H1 (cell line): Measurements from ENCODE around the gene SORBS1. TPM values are rescaled to one million over a fixed set of nuclear protein-coding genes. Genes with fewer than 3 reads are reported as not detected.

Source experiments
- CTCF ChIA-PET: fragments of 300-600 bp; sonication (Branson Sonifier 250); formaldehyde crosslinking; loops from one replicate; lab custom pipeline; 2021; ENCODE audit not compliant: partially characterized antibody; lab: Charles Lee
- POLR2A ChIA-PET: fragments of 300-600 bp; sonication (Branson Sonifier 250); formaldehyde crosslinking; loops from one replicate; lab custom pipeline; 2021; ENCODE audit warnings: inconsistent platforms; ENCODE audit not compliant: partially characterized antibody; lab: Charles Lee
- DNase-seq, 2 experiments: peaks; one replicate each; pipeline versions ENCODE4 v3.0.0 to v3.0.0-alpha.2; 2010 to 2022; ENCODE audit warnings: low spot score in 2 of 2, low read depth in 1 of 2, mixed read lengths in 1 of 2
- FAIRE-seq: peaks from 2 replicates; lab custom pipeline; 2011; peaks lifted over from hg19 to GRCh38; lab: Jason Lieb, UNC
- H2AFZ ChIP-seq: 2 replicates; pipeline ENCODE4 v1.8.1; 2012; ENCODE audit warnings: low read length, inconsistent platforms
- H2AK5ac ChIP-seq: 2 replicates; pipeline ENCODE4 v1.6.1; 2013; ENCODE audit warnings: low read depth, low read length
- H2BK120ac ChIP-seq: replicated peaks from 2 replicates; pipeline ENCODE3; 2013; ENCODE audit warnings: low read depth, low read length, inconsistent platforms
- H2BK12ac ChIP-seq: 2 replicates; pipeline ENCODE4 v1.6.1; 2013; ENCODE audit warnings: low read depth, low read length
- H2BK15ac ChIP-seq: 2 replicates; pipeline ENCODE4 v1.6.1; 2013; ENCODE audit warnings: low read length
- H2BK20ac ChIP-seq: 2 replicates; pipeline ENCODE4 v1.6.1; 2013; ENCODE audit warnings: low read length
- H2BK5ac ChIP-seq: 2 replicates; pipeline ENCODE4 v1.6.1; 2013; ENCODE audit warnings: low read depth, low read length
- H3K14ac ChIP-seq: 2 replicates; pipeline ENCODE4 v1.6.1; 2013; ENCODE audit warnings: inconsistent platforms; ENCODE audit not compliant: insufficient read length
- H3K18ac ChIP-seq: 2 replicates; pipeline ENCODE4 v1.6.1; 2013; ENCODE audit warnings: low read length; ENCODE audit errors: extremely low read depth
- H3K23ac ChIP-seq: 2 replicates; pipeline ENCODE4 v1.6.1; 2013; ENCODE audit warnings: inconsistent platforms; ENCODE audit not compliant: insufficient read length
- H3K23me2 ChIP-seq: 2 replicates; pipeline ENCODE4 v1.6.1; 2013; ENCODE audit warnings: low read depth, low read length
- H3K27ac ChIP-seq: 2 replicates; pipeline ENCODE4 v1.6.1; 2011; ENCODE audit warnings: low read depth, low read length, inconsistent platforms
- H3K27me3 ChIP-seq, 4 experiments: replicated peaks in 1 of 4; 1 replicate in 1 of 4; 2 replicates in 3 of 4; pipeline versions ENCODE4 v1.6.1 to v1.8.1; 2011 to 2013; ENCODE audit warnings: low read length in 3 of 4, mild to moderate bottlenecking in 3 of 4, inconsistent platforms in 2 of 4, mixed read lengths in 2 of 4, moderate library complexity in 1 of 4; ENCODE audit not compliant: control insufficient read depth in 3 of 4, insufficient read depth in 3 of 4; ENCODE audit errors: extremely low read depth in 1 of 4
- H3K36me3 ChIP-seq, 4 experiments: 2 replicates each; pipeline versions ENCODE4 v1.6.1 to v1.8.1; 2011 to 2013; ENCODE audit warnings: mild to moderate bottlenecking in 4 of 4, low read length in 3 of 4, moderate library complexity in 2 of 4, control low read depth in 1 of 4, inconsistent platforms in 1 of 4; ENCODE audit not compliant: insufficient read depth in 4 of 4, control insufficient read depth in 2 of 4
- H3K4ac ChIP-seq: replicated peaks from 2 replicates; pipeline ENCODE3; 2013; ENCODE audit warnings: low read length, low read depth, mixed read lengths, inconsistent platforms; ENCODE audit not compliant: insufficient read length
- H3K4me1 ChIP-seq, 4 experiments: replicated peaks in 1 of 4; 1 replicate in 1 of 4; 2 replicates in 3 of 4; pipeline versions ENCODE4 v1.6.1 to v1.8.1; 2011 to 2013; ENCODE audit warnings: low read length in 3 of 4, inconsistent platforms in 2 of 4, mixed read lengths in 1 of 4; ENCODE audit not compliant: insufficient read depth in 4 of 4, control insufficient read depth in 3 of 4
- H3K4me2 ChIP-seq, 2 experiments: 2 replicates each; pipeline versions ENCODE4 v1.6.1 to v1.8.1; 2011 to 2013; ENCODE audit warnings: low read depth in 2 of 2, low read length in 2 of 2, control low read depth in 1 of 2, inconsistent platforms in 1 of 2, mild to moderate bottlenecking in 1 of 2; ENCODE audit not compliant: insufficient read depth in 1 of 2
- H3K4me3 ChIP-seq, 4 experiments: fragments of 200-600, 300-600 bp in 1 of 4; sonication (generic), shearing (Covaris generic), sonication (Bioruptor Twin) in 1 of 4; 2 replicates each; pipeline versions ENCODE4 v1.5.1 to v1.8.1; 2011 to 2016; ENCODE audit warnings: low read length in 4 of 4, low read depth in 3 of 4, control low read depth in 2 of 4, inconsistent platforms in 2 of 4, mild to moderate bottlenecking in 2 of 4, mixed read lengths in 1 of 4, moderate library complexity in 1 of 4; ENCODE audit not compliant: insufficient read depth in 2 of 4; ENCODE audit errors: extremely low read depth in 1 of 4
- H3K56ac ChIP-seq: replicated peaks from 2 replicates; pipeline ENCODE3; 2013; ENCODE audit warnings: low read depth, mild to moderate bottlenecking, mixed read lengths, low read length, inconsistent platforms; ENCODE audit not compliant: insufficient read length
- H3K79me1 ChIP-seq: 2 replicates; pipeline ENCODE4 v1.6.1; 2013; ENCODE audit warnings: low read depth, low read length, control low read depth
- H3K79me2 ChIP-seq, 2 experiments: 2 replicates each; pipeline versions ENCODE4 v1.6.1 to v1.8.1; 2012 to 2013; ENCODE audit warnings: low read length in 2 of 2, mild to moderate bottlenecking in 2 of 2, inconsistent platforms in 1 of 2; ENCODE audit not compliant: insufficient read depth in 2 of 2, control insufficient read depth in 1 of 2
- H3K9ac ChIP-seq, 4 experiments: replicated peaks in 1 of 4; 1 replicate in 1 of 4; 2 replicates in 3 of 4; pipeline versions ENCODE4 v1.6.1 to v1.8.1; 2011 to 2013; ENCODE audit warnings: low read depth in 3 of 4, low read length in 3 of 4, control low read depth in 2 of 4, mild to moderate bottlenecking in 2 of 4, moderate library complexity in 2 of 4, inconsistent platforms in 1 of 4; ENCODE audit errors: extremely low read depth in 1 of 4
- H3K9me3 ChIP-seq, 2 experiments: 2 replicates each; pipeline versions ENCODE4 v1.6.1 to v1.8.1; 2012 to 2013; ENCODE audit warnings: mild to moderate bottlenecking in 2 of 2, moderate library complexity in 2 of 2, control low read depth in 1 of 2, inconsistent platforms in 1 of 2, low read depth in 1 of 2, low read length in 1 of 2, mixed read lengths in 1 of 2; ENCODE audit not compliant: insufficient read depth in 2 of 2
- H4K20me1 ChIP-seq, 2 experiments: replicated peaks in 1 of 2; 2 replicates each; pipeline versions ENCODE3 to v1.8.1; 2011 to 2013; ENCODE audit warnings: inconsistent platforms in 2 of 2, low read length in 2 of 2, mild to moderate bottlenecking in 1 of 2; ENCODE audit not compliant: insufficient read depth in 2 of 2, control insufficient read depth in 1 of 2
- H4K5ac ChIP-seq: 2 replicates; pipeline ENCODE4 v1.6.1; 2013; ENCODE audit warnings: low read length, low read depth, mixed read lengths, inconsistent platforms; ENCODE audit not compliant: insufficient read length
- H4K8ac ChIP-seq: 2 replicates; pipeline ENCODE4 v1.8.0; 2013; ENCODE audit warnings: mild to moderate bottlenecking, moderate library complexity, low read length, inconsistent platforms; ENCODE audit not compliant: insufficient read depth; ENCODE audit errors: extremely low read depth
- H4K91ac ChIP-seq: replicated peaks from 2 replicates; pipeline ENCODE3; 2013; ENCODE audit warnings: low read length, mixed read lengths, inconsistent platforms; ENCODE audit not compliant: insufficient read length
- CBX5 ChIP-seq: fragments of 300-800, 300-1000 bp; sonication (generic); IDR thresholded peaks from 2 replicates; pipeline ENCODE4 v1.7.1; 2016; ENCODE audit warnings: antibody characterized with exemption, low read length, low read depth
- CHD2 ChIP-seq: IDR thresholded peaks from 2 replicates; pipeline ENCODE4 v1.6.1; 2012; ENCODE audit warnings: low read length, improper control_type of control experiment
- FOSL1 ChIP-seq: IDR thresholded peaks from 2 replicates; pipeline ENCODE4 v1.6.1; 2011; ENCODE audit warnings: mild to moderate bottlenecking, low read depth, low read length, moderate library complexity; ENCODE audit not compliant: insufficient read depth
- GTF2F1 ChIP-seq: IDR thresholded peaks from 2 replicates; pipeline ENCODE4 v1.6.1; 2012; ENCODE audit warnings: low read depth, low read length, improper control_type of control experiment, borderline replicate concordance
- MAX ChIP-seq: IDR thresholded peaks from 2 replicates; pipeline ENCODE4 v1.6.1; 2012; ENCODE audit warnings: inconsistent platforms
- PHF8 ChIP-seq: fragments of 200-600 bp; sonication (generic); conservative IDR thresholded peaks from 2 replicates; pipeline ENCODE4 v1.7.1; 2012; ENCODE audit warnings: low read depth, mild to moderate bottlenecking, inconsistent platforms, low read length, moderate library complexity
- RAD21 ChIP-seq, 2 experiments: IDR thresholded peaks in 1 of 2; conservative IDR thresholded peaks in 1 of 2; 2 replicates each; pipeline ENCODE4 v1.6.1; 2011; ENCODE audit warnings: low read depth in 2 of 2, low read length in 2 of 2, improper control_type of control experiment in 1 of 2, inconsistent platforms in 1 of 2, mild to moderate bottlenecking in 1 of 2, moderate library complexity in 1 of 2
- RXRA ChIP-seq: IDR thresholded peaks from 2 replicates; pipeline ENCODE4 v1.6.1; 2011; ENCODE audit warnings: low read depth, mild to moderate bottlenecking, low read length, moderate library complexity; ENCODE audit not compliant: insufficient read depth
- SIRT6 ChIP-seq: IDR thresholded peaks from one replicate; pipeline ENCODE4 v1.7.1; 2012; ENCODE audit warnings: low read length, inconsistent platforms
- SUZ12 ChIP-seq: fragments of 200-600 bp; sonication (generic); IDR thresholded peaks from 2 replicates; pipeline ENCODE4 v1.6.1; 2012; ENCODE audit warnings: mild to moderate bottlenecking, inconsistent platforms, low read length, moderate library complexity, mixed read lengths
- TCF12 ChIP-seq: IDR thresholded peaks from 2 replicates; pipeline ENCODE4 v1.6.1; 2011; ENCODE audit warnings: low read depth, mild to moderate bottlenecking, low read length
- WGBS, 2 experiments: shearing (Covaris generic) in 1 of 2; methylation state at CpG; one replicate each; pipeline versions ENCODE4 v1.1.6 to v1.1.7; 2013 to 2015; ENCODE audit warnings: low lambda C conversion rate in 2 of 2, mixed read lengths in 2 of 2, inconsistent platforms in 1 of 2, low coverage in 1 of 2, missing lambda C conversion rate in 1 of 2; ENCODE audit not compliant: insufficient replicate concordance in 2 of 2, insufficient coverage in 1 of 2, insufficient read length in 1 of 2; ENCODE audit errors: extremely low coverage in 1 of 2, missing lambda C conversion rate in 1 of 2; 5-methylcytosine and 5-hydroxymethylcytosine counted together
- polyA plus RNA-seq, 7 experiments: library from polyadenylated mRNA; depleted of rRNA in 3 of 7; stranded (reverse) in 5 of 7; unstranded in 2 of 7; fragments of >200 nt in 5 of 7; fragments of 200-250 nt in 2 of 7; gene quantifications; 1 replicate in 5 of 7; 2 replicates in 1 of 7; 4 replicates in 1 of 7; pipeline versions ENCODE4 v1.2.1 to v1.2.3, GENCODE V29; 2011 to 2013; ENCODE audit warnings: missing spikeins in 2 of 7, mixed read lengths in 2 of 7
- total RNA-seq: library from RNA; stranded (reverse); fragmentation: NEBNext Ultra II Directional; extraction: Animal tissue kit (Norgen Biotek cat#: 25700); gene quantifications from 2 replicates; pipeline ENCODE4 v1.2.1, GENCODE V29; 2021

Gene SORBS1
- total and polyA plus RNA-seq, 2 of the 8 experiments (the other 6 are each of a cell fraction or from before 2014, with no cell fraction given) = 16.0 to 35.0 TPM

GRCh38 chr10:95416973-95417372, 144.2 kb downstream of the SORBS1 start:
- Histone ChIP-seq H4K5ac (no peak overlapping the region), H2AK5ac (no peak overlapping the region), H2AFZ (no peak overlapping the region), H3K4me3 (no peak overlapping the region), H3K9me3 (no peaks in the 10 kb centered on the region), H2BK120ac (no peak overlapping the region), H3K4me2 (no peak overlapping the region), H3K23me2 (no peaks in the 10 kb centered on the region), H3K56ac (no peak overlapping the region), H3K27me3 (no peaks in the 10 kb centered on the region; a peak in 1 of 7 replicates), H2BK15ac (no peak overlapping the region), H3K79me1 (no peaks in the 10 kb centered on the region), H3K36me3 (no peaks in the 10 kb centered on the region; a peak in 1 of 8 replicates), H3K79me2 (no peaks in the 10 kb centered on the region), H3K9ac (no peak overlapping the region), H2BK12ac (no peak overlapping the region), H3K23ac (no peak overlapping the region), H4K20me1 (no peaks in the 10 kb centered on the region), H3K4ac (no peak overlapping the region), H4K8ac (no peak overlapping the region), H4K91ac (no peak overlapping the region), H3K27ac (no peak overlapping the region), H2BK20ac (no peak overlapping the region), H3K14ac (no peak overlapping the region), H3K4me1 (peaks cover 0 to 8% (median 3%) of the 10 kb centered on the region in 4 experiments; a peak in 4 of 7 replicates), H2BK5ac (no peak overlapping the region), H3K18ac (no peak overlapping the region)
- ChIA-PET POLR2A (no interaction called here), CTCF (interaction anchor here (0.6 to 3.6 kb wide), 3 partner anchors 12 to 182 kb away, joined by 3 to 12 read pairs (median 6); no protein-coding TSS in a partner anchor)
- no peak for DNase-seq
- TF ChIP-seq TCF12 = no peak
- no peak for TF ChIP-seq RXRA
- no peak for TF ChIP-seq MAX
- no peak for TF ChIP-seq CHD2
- TF ChIP-seq SIRT6 = no peak
- no peak for TF ChIP-seq GTF2F1
- no peak for TF ChIP-seq RAD21 (IDR thresholded peaks at IDR 0.05 in 1 of 2, conservative IDR thresholded peaks at IDR 0.05 in 1 of 2; ENCODE audit: low read depth in 2 of 2, low read length in 2 of 2)
- TF ChIP-seq SUZ12 = no peak
- no peak for TF ChIP-seq FOSL1
- TF ChIP-seq PHF8 = no peak
- TF ChIP-seq CBX5 = no peak
- 99% methylated on average over 7 of the region's 7 CpGs; no CpG with 5 or more reads in 1 of the 2 experiments for WGBS, 2 experiments
- FAIRE-seq = no peak
